AG09319 (cell line): ENCODE measurements around the gene IL22RA1.

Experiments used
- DNase-seq: peaks from one replicate; pipeline ENCODE4 v3.0.0-alpha.2; 2010; ENCODE audit warnings: low read depth; ENCODE audit errors: extremely low read depth
- TF ChIP-seq, protein P1 (sequence below): IDR thresholded peaks from 2 replicates; pipeline ENCODE4 v1.5.1; 2011; ENCODE audit warnings: low read depth, mild to moderate bottlenecking, inconsistent platforms, low read length, moderate library complexity

Gene IL22RA1

DNA sequence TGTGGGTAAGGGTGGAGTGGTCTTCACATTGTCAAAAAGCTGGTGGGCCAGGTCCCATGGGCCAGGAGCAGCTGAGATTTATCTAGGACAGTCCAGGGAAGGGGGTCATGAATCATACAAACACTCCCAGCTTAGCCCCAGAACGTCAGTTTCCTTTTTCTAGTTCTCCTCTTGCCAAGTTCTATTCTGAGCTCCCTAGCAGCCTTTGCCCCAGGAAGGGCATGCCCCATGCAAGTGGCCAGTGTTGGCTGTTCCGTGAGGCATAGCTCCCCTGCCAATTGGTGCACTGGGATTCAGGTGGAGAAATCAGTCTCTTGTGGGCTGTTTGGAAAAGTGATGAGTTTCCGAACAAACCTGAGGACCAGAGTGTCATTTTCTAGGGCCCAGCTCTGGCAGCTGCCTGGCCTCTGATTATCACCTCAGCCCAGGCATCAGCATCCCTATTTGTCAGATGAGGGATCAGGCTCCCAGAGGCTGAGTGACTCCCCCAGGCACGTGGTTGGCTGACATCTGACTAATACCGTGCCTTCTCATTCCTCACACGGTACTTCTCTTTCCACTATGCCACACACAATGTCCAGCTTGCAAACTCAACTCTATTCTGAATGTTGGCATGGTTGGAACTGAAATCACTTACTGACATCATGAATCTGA lies 16.8 kb downstream of the IL22RA1 start:
- TF ChIP-seq, protein P1, sequence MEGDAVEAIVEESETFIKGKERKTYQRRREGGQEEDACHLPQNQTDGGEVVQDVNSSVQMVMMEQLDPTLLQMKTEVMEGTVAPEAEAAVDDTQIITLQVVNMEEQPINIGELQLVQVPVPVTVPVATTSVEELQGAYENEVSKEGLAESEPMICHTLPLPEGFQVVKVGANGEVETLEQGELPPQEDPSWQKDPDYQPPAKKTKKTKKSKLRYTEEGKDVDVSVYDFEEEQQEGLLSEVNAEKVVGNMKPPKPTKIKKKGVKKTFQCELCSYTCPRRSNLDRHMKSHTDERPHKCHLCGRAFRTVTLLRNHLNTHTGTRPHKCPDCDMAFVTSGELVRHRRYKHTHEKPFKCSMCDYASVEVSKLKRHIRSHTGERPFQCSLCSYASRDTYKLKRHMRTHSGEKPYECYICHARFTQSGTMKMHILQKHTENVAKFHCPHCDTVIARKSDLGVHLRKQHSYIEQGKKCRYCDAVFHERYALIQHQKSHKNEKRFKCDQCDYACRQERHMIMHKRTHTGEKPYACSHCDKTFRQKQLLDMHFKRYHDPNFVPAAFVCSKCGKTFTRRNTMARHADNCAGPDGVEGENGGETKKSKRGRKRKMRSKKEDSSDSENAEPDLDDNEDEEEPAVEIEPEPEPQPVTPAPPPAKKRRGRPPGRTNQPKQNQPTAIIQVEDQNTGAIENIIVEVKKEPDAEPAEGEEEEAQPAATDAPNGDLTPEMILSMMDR = no peak
- DNase-seq = no peak

DNA sequence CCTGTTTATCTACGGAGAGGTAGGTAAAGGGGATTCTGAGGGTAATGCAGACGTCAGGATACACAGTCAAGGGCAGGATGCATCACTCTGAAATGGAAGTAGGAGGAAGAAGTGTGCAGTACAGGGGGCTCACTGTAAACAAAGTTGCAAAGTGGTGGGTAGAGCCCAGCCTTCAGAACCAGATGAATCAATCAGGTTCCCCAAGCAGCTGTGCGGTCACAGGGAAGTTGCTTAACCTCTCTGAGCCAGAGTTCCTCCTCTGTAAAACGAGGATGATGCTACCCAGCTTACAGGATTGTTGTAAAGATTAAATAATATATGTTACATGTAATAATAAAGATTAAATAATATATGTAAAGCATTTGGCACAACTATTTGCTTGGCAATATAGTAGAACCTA lies 17.5 kb downstream of the IL22RA1 start:
- no peak for DNase-seq
- TF ChIP-seq, protein P1 = no peak

DNA sequence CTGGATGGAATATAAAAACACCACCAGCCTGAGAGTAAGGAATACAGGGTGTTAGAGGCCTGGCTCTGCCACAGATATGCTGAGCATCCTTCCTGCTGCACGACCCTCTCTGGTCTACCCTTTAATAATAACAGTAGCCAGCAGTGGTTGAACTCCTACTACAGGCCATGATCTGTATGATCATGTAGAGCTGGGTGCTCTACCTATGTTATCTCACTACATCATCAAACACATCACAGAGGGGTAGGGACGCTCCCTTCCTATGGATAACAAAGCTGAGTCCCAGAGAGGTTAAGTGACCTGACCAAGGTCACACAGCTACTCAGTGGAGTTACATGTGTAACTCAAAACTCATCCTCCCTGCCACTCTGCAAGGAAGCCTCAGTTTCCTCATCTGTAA lies 18.0 kb downstream of the IL22RA1 start:
- TF ChIP-seq, protein P1 = no peak
- no peak for DNase-seq

DNA sequence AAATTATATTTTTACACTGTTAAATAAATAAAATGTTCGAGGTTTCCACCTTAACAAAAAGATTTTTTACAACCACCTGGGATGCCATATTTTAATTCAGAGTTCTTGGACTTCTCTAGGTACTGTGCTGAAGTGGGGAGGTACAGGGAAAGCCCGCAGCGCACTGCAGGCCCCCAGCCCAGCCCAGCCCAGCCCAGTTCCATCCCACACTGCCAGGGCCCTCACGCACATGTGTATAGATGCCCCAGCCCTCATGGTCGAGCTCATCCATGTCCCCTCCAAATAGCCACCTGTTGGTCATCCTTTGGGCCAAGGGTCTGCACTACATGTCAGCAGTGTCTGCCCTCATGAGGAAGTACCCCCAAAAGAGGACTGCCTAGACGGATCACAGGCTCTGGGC lies 19.3 kb downstream of the IL22RA1 start:
- TF ChIP-seq, protein P1 = no peak
- DNase-seq = no peak

DNA sequence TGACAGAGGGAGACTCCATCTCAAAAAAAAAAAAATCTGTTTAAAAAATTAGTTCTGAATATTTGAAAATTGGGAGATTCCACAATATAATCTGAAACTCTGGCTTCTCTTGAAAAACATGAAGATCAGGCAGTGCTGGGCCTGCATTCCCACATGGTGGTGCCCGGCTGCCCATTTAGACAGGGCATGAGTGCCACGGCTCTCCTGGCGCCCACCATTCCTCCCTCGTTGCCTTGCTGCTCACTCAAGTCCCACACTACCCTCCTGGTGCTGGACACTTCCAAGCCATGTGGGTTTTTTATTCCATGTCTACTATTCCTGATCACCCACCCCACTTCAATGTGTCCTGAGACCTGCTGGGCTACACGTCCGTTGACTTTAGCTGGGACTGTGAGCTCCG lies 20.2 kb downstream of the IL22RA1 start:
- no peak for DNase-seq
- TF ChIP-seq, protein P1 = no peak

DNA sequence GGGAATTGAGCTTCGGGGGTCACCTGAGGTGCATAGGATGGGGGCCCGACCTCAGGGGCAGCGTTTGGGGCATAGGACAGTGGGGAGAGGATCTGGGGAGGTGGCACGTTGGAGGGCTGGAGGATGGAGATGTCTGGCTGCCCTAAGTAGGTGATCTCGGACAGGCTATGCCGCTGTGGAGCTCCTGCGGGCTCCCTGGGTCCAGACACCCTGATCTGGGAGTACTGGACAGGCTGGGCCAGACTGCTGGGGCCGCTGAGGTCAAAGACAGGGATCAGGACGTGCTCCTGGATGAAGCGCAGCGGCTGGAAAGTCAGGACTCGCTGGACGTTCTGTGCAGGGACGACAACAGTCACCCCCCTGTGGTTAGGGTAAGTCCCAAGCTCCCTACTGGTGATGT lies 21.5 kb downstream of the IL22RA1 start:
- TF ChIP-seq, protein P1 = no peak
- no peak for DNase-seq

DNA sequence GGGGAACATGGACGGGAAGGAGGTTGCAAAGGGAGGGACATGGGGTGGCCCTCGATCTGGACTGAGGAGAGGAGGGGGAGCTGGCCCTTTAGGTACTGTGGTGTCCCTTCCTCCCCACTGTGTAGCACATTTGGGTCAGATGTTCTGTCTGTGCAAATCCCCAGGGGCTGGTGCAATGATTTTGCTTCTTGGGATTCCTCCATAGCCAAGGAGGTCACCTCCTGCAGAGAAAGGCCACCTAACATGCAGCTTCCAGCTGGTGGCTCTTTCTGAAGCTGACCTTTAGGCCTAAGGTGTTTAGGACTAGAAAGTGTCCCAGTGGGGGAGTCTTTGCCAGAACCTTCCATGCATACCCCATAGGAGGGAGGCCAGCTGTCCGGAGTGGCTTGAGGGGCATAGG lies 22.0 kb downstream of the IL22RA1 start:
- DNase-seq = no peak
- TF ChIP-seq, protein P1 = no peak
